Measurements from ENCODE around the gene RPL31.

The RPL31 gene

DNA sequence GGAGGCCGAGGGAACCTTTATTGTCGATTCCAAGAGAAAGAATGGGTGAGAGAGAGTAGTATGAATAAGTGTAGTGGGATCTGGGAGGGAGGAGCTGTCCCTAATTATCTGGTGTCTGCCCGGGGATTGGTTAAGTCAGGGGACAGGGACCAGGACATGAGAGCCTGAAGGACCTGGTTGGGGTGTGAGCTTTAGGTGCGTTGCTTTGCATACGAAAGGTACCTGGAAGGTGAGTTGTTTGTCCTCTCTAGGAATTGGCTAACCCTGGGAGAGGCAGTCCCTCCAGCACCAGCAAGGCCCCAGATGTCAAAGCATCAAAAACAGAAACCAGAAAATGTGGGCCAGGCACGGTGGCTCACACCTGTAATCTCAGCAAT lies 48.1 kb upstream of the RPL31 start:
- H3K4me1 ChIP-seq (ENCODE audit: insufficient read depth, low read length): no peaks in the 10 kb centered on the region
- H3K4me2 ChIP-seq (ENCODE audit: insufficient read depth, low read length): no peak overlapping the region
- no peaks in the 10 kb centered on the region for H3K9me3 ChIP-seq (ENCODE audit: insufficient read depth, low read length, severe bottlenecking)
- H3K36me3 ChIP-seq (ENCODE audit: insufficient read depth, low read length): no peaks in the 10 kb centered on the region
- DNase-seq: no peak
- no peak for ATAC-seq (ENCODE audit: insufficient read depth, low read depth)
- H3K27me3 ChIP-seq (ENCODE audit: insufficient read depth, low read length, poor library complexity): no peaks in the 10 kb centered on the region
- no peaks in the 10 kb centered on the region for H4K20me1 ChIP-seq (ENCODE audit: insufficient read depth, low read length)
- H2AFZ ChIP-seq (ENCODE audit: low read depth, low read length): no peak overlapping the region
- no peak overlapping the region for H3K9ac ChIP-seq (ENCODE audit: low read depth, low read length)
- H3K27ac ChIP-seq (ENCODE audit: low read length): no peak overlapping the region
- no peaks in the 10 kb centered on the region for H3K79me2 ChIP-seq (ENCODE audit: insufficient read depth, low read length)
- no peak for TF ChIP-seq EZH2 (IDR thresholded peaks at IDR 0.05; ENCODE audit: borderline replicate concordance, low read depth, low read length, severe bottlenecking)
- TF ChIP-seq, protein P1, sequence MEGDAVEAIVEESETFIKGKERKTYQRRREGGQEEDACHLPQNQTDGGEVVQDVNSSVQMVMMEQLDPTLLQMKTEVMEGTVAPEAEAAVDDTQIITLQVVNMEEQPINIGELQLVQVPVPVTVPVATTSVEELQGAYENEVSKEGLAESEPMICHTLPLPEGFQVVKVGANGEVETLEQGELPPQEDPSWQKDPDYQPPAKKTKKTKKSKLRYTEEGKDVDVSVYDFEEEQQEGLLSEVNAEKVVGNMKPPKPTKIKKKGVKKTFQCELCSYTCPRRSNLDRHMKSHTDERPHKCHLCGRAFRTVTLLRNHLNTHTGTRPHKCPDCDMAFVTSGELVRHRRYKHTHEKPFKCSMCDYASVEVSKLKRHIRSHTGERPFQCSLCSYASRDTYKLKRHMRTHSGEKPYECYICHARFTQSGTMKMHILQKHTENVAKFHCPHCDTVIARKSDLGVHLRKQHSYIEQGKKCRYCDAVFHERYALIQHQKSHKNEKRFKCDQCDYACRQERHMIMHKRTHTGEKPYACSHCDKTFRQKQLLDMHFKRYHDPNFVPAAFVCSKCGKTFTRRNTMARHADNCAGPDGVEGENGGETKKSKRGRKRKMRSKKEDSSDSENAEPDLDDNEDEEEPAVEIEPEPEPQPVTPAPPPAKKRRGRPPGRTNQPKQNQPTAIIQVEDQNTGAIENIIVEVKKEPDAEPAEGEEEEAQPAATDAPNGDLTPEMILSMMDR (IDR thresholded peaks at IDR 0.05; ENCODE audit: borderline replicate concordance, extremely low read depth, low read length, poor library complexity, severe bottlenecking): no peak
- no peak overlapping the region for H3K4me3 ChIP-seq (ENCODE audit: low read depth in 1 of 2, low read length in 2 of 2)

DNA sequence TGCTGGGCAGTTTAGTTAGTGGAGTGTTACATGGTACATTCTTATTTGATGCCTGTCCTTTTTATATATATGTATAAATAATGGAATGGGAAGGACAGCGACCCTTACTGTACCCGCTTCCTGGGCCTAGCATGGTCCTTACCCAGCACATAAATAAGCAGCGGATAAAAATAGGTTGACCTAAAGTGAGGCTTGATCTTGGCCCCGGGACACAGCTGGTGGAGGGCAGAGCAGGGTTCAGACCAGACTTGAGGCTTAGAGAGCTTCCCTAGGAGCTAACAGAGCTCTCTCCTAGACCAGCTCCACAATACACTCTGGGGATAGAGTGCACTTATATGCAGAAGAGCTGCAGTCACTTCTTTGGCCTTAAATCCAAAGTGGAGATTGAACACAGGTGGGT lies 46.9 kb upstream of the RPL31 start:
- Histone ChIP-seq H3K27ac (ENCODE audit: low read length) (no peak overlapping the region), H3K9me3 (ENCODE audit: insufficient read depth, low read length, severe bottlenecking) (no peaks in the 10 kb centered on the region)
- ATAC-seq (ENCODE audit: insufficient read depth, low read depth): no peak

DNA sequence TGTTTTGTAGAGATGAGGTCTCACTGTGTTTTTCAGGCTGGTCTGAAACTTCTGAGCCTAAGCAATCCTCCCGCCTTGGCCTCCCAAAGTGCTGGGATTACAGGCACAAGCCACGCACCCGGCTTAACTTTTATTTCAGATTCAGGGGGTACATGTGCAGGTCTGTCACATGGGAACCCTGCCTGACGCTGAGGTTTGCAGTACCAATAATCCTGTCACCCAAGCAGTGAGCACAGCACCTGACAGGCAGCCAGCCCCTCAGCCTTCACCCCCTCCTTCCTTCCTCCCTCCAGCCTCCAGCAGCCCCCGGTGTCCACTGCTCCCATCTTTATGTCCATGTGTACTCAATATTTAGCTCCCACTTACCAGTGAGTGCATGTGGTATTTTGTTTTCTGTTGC lies 46.0 kb upstream of the RPL31 start:
- no peaks in the 10 kb centered on the region for H3K9me3 ChIP-seq (ENCODE audit: insufficient read depth, low read length, severe bottlenecking)
- ATAC-seq (ENCODE audit: insufficient read depth, low read depth) (no peak), DNase-seq (no peak)
- H2AFZ ChIP-seq (ENCODE audit: low read depth, low read length): no peak overlapping the region
- H4K20me1 ChIP-seq (ENCODE audit: insufficient read depth, low read length): no peaks in the 10 kb centered on the region
- no peak overlapping the region for H3K4me3 ChIP-seq (ENCODE audit: low read depth in 1 of 2, low read length in 2 of 2)
- H3K4me2 ChIP-seq (ENCODE audit: insufficient read depth, low read length): no peak overlapping the region
- no peaks in the 10 kb centered on the region for H3K4me1 ChIP-seq (ENCODE audit: insufficient read depth, low read length)
- no peak for TF ChIP-seq EZH2 (IDR thresholded peaks at IDR 0.05; ENCODE audit: borderline replicate concordance, low read depth, low read length, severe bottlenecking)
- TF ChIP-seq, protein P1 (IDR thresholded peaks at IDR 0.05; ENCODE audit: borderline replicate concordance, extremely low read depth, low read length, poor library complexity, severe bottlenecking): no peak
- no peaks in the 10 kb centered on the region for H3K79me2 ChIP-seq (ENCODE audit: insufficient read depth, low read length)
- no peak overlapping the region for H3K27ac ChIP-seq (ENCODE audit: low read length)
- no peaks in the 10 kb centered on the region for H3K36me3 ChIP-seq (ENCODE audit: insufficient read depth, low read length)
- H3K9ac ChIP-seq (ENCODE audit: low read depth, low read length): no peak overlapping the region
- no peaks in the 10 kb centered on the region for H3K27me3 ChIP-seq (ENCODE audit: insufficient read depth, low read length, poor library complexity)

More for the DNA sequence above, 46.9 kb upstream of the RPL31 start:
- H4K20me1 ChIP-seq (ENCODE audit: insufficient read depth, low read length): no peaks in the 10 kb centered on the region
- H3K79me2 ChIP-seq (ENCODE audit: insufficient read depth, low read length): no peaks in the 10 kb centered on the region
- H3K9ac ChIP-seq (ENCODE audit: low read depth, low read length): no peak overlapping the region
- H3K27me3 ChIP-seq (ENCODE audit: insufficient read depth, low read length, poor library complexity): no peaks in the 10 kb centered on the region
- H3K4me1 ChIP-seq (ENCODE audit: insufficient read depth, low read length): no peaks in the 10 kb centered on the region
- no peaks in the 10 kb centered on the region for H3K36me3 ChIP-seq (ENCODE audit: insufficient read depth, low read length)
- H3K4me3 ChIP-seq (ENCODE audit: low read depth in 1 of 2, low read length in 2 of 2): no peak overlapping the region
- no peak overlapping the region for H3K4me2 ChIP-seq (ENCODE audit: insufficient read depth, low read length)
- TF ChIP-seq, protein P1 (IDR thresholded peaks at IDR 0.05; ENCODE audit: borderline replicate concordance, extremely low read depth, low read length, poor library complexity, severe bottlenecking): no peak
- TF ChIP-seq EZH2 (IDR thresholded peaks at IDR 0.05; ENCODE audit: borderline replicate concordance, low read depth, low read length, severe bottlenecking): no peak
- H2AFZ ChIP-seq (ENCODE audit: low read depth, low read length): no peak overlapping the region
- DNase-seq: no peak
